Breast epithelium (tissue), 4 donors: ENCODE data around the gene RSPH6A. TPM values are rescaled to one million over a fixed set of nuclear protein-coding genes. Genes with fewer than 3 reads are reported as not detected.

ENCODE experiments used
- DNase-seq, 2 donors: peaks; one replicate each; pipeline ENCODE4 v3.0.0-alpha.2; 2019; ENCODE audit warnings: low spot score in 2 of 2
- H3K27ac ChIP-seq, 2 donors: fragments of 200-600 bp; sonication (generic) in 1 of 2; one replicate each; pipeline ENCODE4 v1.5.1; 2016 to 2019; ENCODE audit warnings: mild to moderate bottlenecking in 1 of 2
- H3K27me3 ChIP-seq, 2 donors: fragments of 200-600 bp; sonication (generic) in 1 of 2; one replicate each; pipeline versions ENCODE4 v1.5.1 to v1.6.0; 2017 to 2019; ENCODE audit warnings: control low read depth in 1 of 2, mild to moderate bottlenecking in 1 of 2
- H3K36me3 ChIP-seq: fragments of 200-600 bp; one replicate; pipeline ENCODE4 v1.5.1; 2019
- H3K4me1 ChIP-seq, 2 donors: fragments of 200-600 bp; sonication (generic); one replicate each; pipeline ENCODE4 v1.5.1; 2016 to 2019; ENCODE audit warnings: control low read depth in 1 of 2
- H3K4me3 ChIP-seq, 3 donors: fragments of 200-600 bp; sonication (generic); 1 replicate in 2 of 3; 2 replicates in 1 of 3; pipeline ENCODE4 v1.5.1; 2016 to 2019; ENCODE audit warnings: mild to moderate bottlenecking in 3 of 3, moderate library complexity in 2 of 3
- H3K9me3 ChIP-seq, 2 donors: fragments of 200-600 bp; sonication (generic) in 1 of 2; one replicate each; pipeline ENCODE4 v1.5.1; 2016 to 2019; ENCODE audit warnings: control low read depth in 1 of 2
- CTCF ChIP-seq, 3 donors: fragments of 450-650 bp; IDR thresholded peaks; one replicate each; pipeline ENCODE4 v1.5.1; 2016 to 2017; ENCODE audit warnings: antibody characterized with exemption in 3 of 3, mild to moderate bottlenecking in 3 of 3, moderate library complexity in 3 of 3
- POLR2A ChIP-seq: fragments of 450-650 bp; IDR thresholded peaks from one replicate; pipeline ENCODE4 v1.6.1; 2016; ENCODE audit warnings: antibody characterized with exemption, mild to moderate bottlenecking, moderate library complexity
- POLR2AphosphoS5 ChIP-seq, 3 donors: sonication (generic); formaldehyde crosslinking; IDR thresholded peaks; one replicate each; pipeline ENCODE4 v1.6.1; 2017; ENCODE audit warnings: antibody characterized with exemption in 3 of 3
- intact Hi-C: fragments of 100-400 bp; cut with DNase I; formaldehyde crosslinking; loops from one replicate; pipeline ENCODE4 v1.15.1; 2023; ENCODE audit warnings: low total_unique reads
- total RNA-seq, 3 donors: library from RNA; depleted of rRNA; stranded (reverse); fragments of >200 nt; gene quantifications; one replicate each; pipeline ENCODE4 v1.1.0, GENCODE V29; 2016

The RSPH6A gene
- total RNA-seq, 3 donors from 2014 or later: 0.15 TPM; not detected in 2

- no peaks in the 10 kb centered on the region for H3K27me3 ChIP-seq
- H3K27ac ChIP-seq: peak overlapping the region; percentile 90 to 98
- TF ChIP-seq POLR2A: no peak
- TF ChIP-seq POLR2AphosphoS5 (IDR thresholded peaks at IDR 0.05): no peak
- no peak for TF ChIP-seq CTCF (IDR thresholded peaks at IDR 0.05)
- intact Hi-C loops: no loop called here
- H3K4me3 ChIP-seq: no peak overlapping the region
- H3K36me3 ChIP-seq: no peaks in the 10 kb centered on the region
- H3K4me1 ChIP-seq: peaks cover 6 to 14% of the 10 kb centered on the region in 2 donors
- no peaks in the 10 kb centered on the region for H3K9me3 ChIP-seq
- no peak for DNase-seq
Observed at GRCh38 chr19:45764945-45765701, 50.0 kb downstream of the RSPH6A start.

GRCh38 chr19:45764475-45764874, 50.6 kb downstream of the RSPH6A start:
- Histone ChIP-seq H3K9me3 (no peaks in the 10 kb centered on the region), H3K36me3 (no peaks in the 10 kb centered on the region), H3K27ac (peak overlapping the region; percentile 90 to 98), H3K4me3 (no peak overlapping the region), H3K4me1 (peaks cover 6 to 14% of the 10 kb centered on the region in 2 donors), H3K27me3 (no peaks in the 10 kb centered on the region)
- no peak for DNase-seq
- intact Hi-C loops: no loop called here
- no peak for TF ChIP-seq CTCF (IDR thresholded peaks at IDR 0.05)

GRCh38 chr19:45763691-45764294, 51.3 kb downstream of the RSPH6A start:
- Histone ChIP-seq H3K36me3 (no peaks in the 10 kb centered on the region), H3K27ac (peak overlapping the region in 1 of 2 donors; percentile 98), H3K4me3 (peak overlapping the region in 1 of 3 donors; percentile 7), H3K4me1 (peaks cover 6 to 14% of the 10 kb centered on the region in 2 donors), H3K27me3 (no peaks in the 10 kb centered on the region), H3K9me3 (no peaks in the 10 kb centered on the region)
- intact Hi-C loops: no loop called here
- TF ChIP-seq POLR2A: no peak
- TF ChIP-seq CTCF (IDR thresholded peaks at IDR 0.05): no peak
- no peak for TF ChIP-seq POLR2AphosphoS5 (IDR thresholded peaks at IDR 0.05)
- no peak for DNase-seq

- TF ChIP-seq CTCF (IDR thresholded peaks at IDR 0.05) (no peak), POLR2AphosphoS5 (IDR thresholded peaks at IDR 0.05) (no peak), POLR2A (no peak)
- Histone ChIP-seq H3K9me3 (no peaks in the 10 kb centered on the region), H3K4me3 (no peak overlapping the region), H3K36me3 (no peaks in the 10 kb centered on the region), H3K27me3 (no peaks in the 10 kb centered on the region), H3K27ac (peak overlapping the region in 1 of 2 donors; percentile 98), H3K4me1 (peaks cover 6 to 14% of the 10 kb centered on the region in 2 donors)
- no peak for DNase-seq
- intact Hi-C loops: no loop called here
Observed at GRCh38 chr19:45762870-45763631, 52.1 kb downstream of the RSPH6A start.

- Histone ChIP-seq H3K9me3 (no peaks in the 10 kb centered on the region), H3K27me3 (no peaks in the 10 kb centered on the region), H3K4me3 (no peak overlapping the region), H3K36me3 (no peaks in the 10 kb centered on the region), H3K27ac (no peak overlapping the region), H3K4me1 (peaks cover 6 to 12% of the 10 kb centered on the region in 2 donors)
- no peak for DNase-seq
- no peak for TF ChIP-seq CTCF (IDR thresholded peaks at IDR 0.05)
- no peak for TF ChIP-seq POLR2AphosphoS5 (IDR thresholded peaks at IDR 0.05)
- no peak for TF ChIP-seq POLR2A
- intact Hi-C loops: no loop called here
Observed at GRCh38 chr19:45761714-45762113, 53.4 kb downstream of the RSPH6A start.
